Panc1 (cell line): ENCODE results near the gene IL22RA1. TPM values are rescaled to one million over a fixed set of nuclear protein-coding genes. Genes with fewer than 3 reads are reported as not detected.

Experiments
- ATAC-seq: fragments of 200-7000 bp; cut with Tn5 transposase; 2 replicates; pipeline ENCODE4 v1.9.1; 2020; ENCODE audit warnings: mild to moderate bottlenecking, moderate library complexity
- BruUV-seq: library from RNA; stranded (reverse); fragments of 400-500 nt; replicated peaks from 2 replicates; lab custom pipeline; 2021; lab: Mats Ljungman, UMichigan
- CTCF ChIA-PET: fragments of 300-600 bp; sonication (Branson Sonifier 250); formaldehyde crosslinking; loops from one replicate; lab custom pipeline; 2022; ENCODE audit warnings: antibody characterized with exemption; lab: Charles Lee
- POLR2A ChIA-PET: fragments of 300-600 bp; sonication (Branson Sonifier 250); formaldehyde crosslinking; loops from one replicate; lab custom pipeline; 2022; ENCODE audit warnings: antibody characterized with exemption; lab: Charles Lee
- DNase-seq: peaks from one replicate; pipeline ENCODE4 v3.0.0-alpha.2; 2010; ENCODE audit warnings: low read depth, low spot score
- H3K27ac ChIP-seq: 2 replicates; pipeline ENCODE4 v1.5.1; 2011; ENCODE audit warnings: mild to moderate bottlenecking, low read length, inconsistent platforms
- H3K27me3 ChIP-seq: fragments of 200-500 bp; sonication (Bioruptor generic); 2 replicates; pipeline ENCODE4 v1.6.0; 2014; ENCODE audit warnings: low read length, inconsistent platforms; ENCODE audit not compliant: control insufficient read depth, insufficient read depth
- H3K36me3 ChIP-seq: fragments of 200-500 bp; sonication (Bioruptor generic); 2 replicates; pipeline ENCODE4 v1.5.1; 2014; ENCODE audit warnings: inconsistent platforms, mild to moderate bottlenecking, low read length, moderate library complexity; ENCODE audit not compliant: control insufficient read depth, insufficient read depth
- H3K4me1 ChIP-seq: 2 replicates; pipeline ENCODE4 v1.5.1; 2011; ENCODE audit warnings: inconsistent platforms, mild to moderate bottlenecking, low read length, moderate library complexity; ENCODE audit not compliant: control insufficient read depth, insufficient read depth
- H3K4me3 ChIP-seq, 2 experiments: 2 replicates each; pipeline ENCODE4 v1.5.1; 2011 to 2012; ENCODE audit warnings: low read depth in 2 of 2, low read length in 2 of 2, mild to moderate bottlenecking in 2 of 2, inconsistent platforms in 1 of 2, moderate library complexity in 1 of 2
- H3K9me3 ChIP-seq: fragments of 200-500 bp; sonication (Bioruptor generic); 2 replicates; pipeline ENCODE4 v1.5.1; 2014; ENCODE audit warnings: low read depth, mild to moderate bottlenecking, inconsistent platforms, low read length, moderate library complexity; ENCODE audit not compliant: control insufficient read depth, insufficient read depth
- CTCF ChIP-seq: fragments of 450-650 bp; IDR thresholded peaks from 2 replicates; pipeline ENCODE4 v1.5.1; 2017; ENCODE audit warnings: mild to moderate bottlenecking
- POLR2AphosphoS5 ChIP-seq: IDR thresholded peaks from 2 replicates; pipeline ENCODE4 v1.6.1; 2012; ENCODE audit warnings: mild to moderate bottlenecking, low read depth, low read length, moderate library complexity
- REST ChIP-seq, 2 experiments: IDR thresholded peaks; 2 replicates each; pipeline ENCODE4 v1.6.1; 2011 to 2012; ENCODE audit warnings: low read depth in 2 of 2, control low read depth in 1 of 2, low read length in 1 of 2, mild to moderate bottlenecking in 1 of 2, moderate library complexity in 1 of 2; ENCODE audit not compliant: insufficient read depth in 1 of 2
- SIN3A ChIP-seq: IDR thresholded peaks from 2 replicates; pipeline ENCODE4 v1.6.1; 2012; ENCODE audit warnings: low read depth, mild to moderate bottlenecking, low read length, moderate library complexity, borderline replicate concordance; ENCODE audit not compliant: insufficient read depth
- TCF7L2 ChIP-seq: IDR thresholded peaks from 2 replicates; pipeline ENCODE4 v1.6.1; 2011; ENCODE audit warnings: mild to moderate bottlenecking, low read depth, low read length, inconsistent platforms
- in situ Hi-C: cut with HindIII; loops from 2 replicates; pipeline ENCODE4 v1.10.0; 2016; ENCODE audit warnings: low sequenced_read_pairs, low pct_unique_long_range_greater_than_20kb
- intact Hi-C: fragments of 100-400 bp; cut with micrococcal nuclease; formaldehyde crosslinking; loops from one replicate; pipeline ENCODE4 v1.10.0; 2022; ENCODE audit not compliant: unreplicated experiment
- total RNA-seq: library from RNA; stranded (reverse); gene quantifications from one replicate; pipeline ENCODE4 v1.2.1, GENCODE V29; 2021; ENCODE audit not compliant: unreplicated experiment

The IL22RA1 gene
- total RNA-seq, 1 experiment from 2014 or later: 1.1 TPM

- no peak for DNase-seq
- H3K27me3 ChIP-seq: no peaks in the 10 kb centered on the region
- in situ Hi-C loops (no loop called here), intact Hi-C loops (loop anchor here (5.0 kb wide), 3 partner anchors 38 to 318 kb away; partner anchors contain the start of gene MYOM3)
- ChIA-PET POLR2A (no interaction called here), CTCF (interaction anchor here (0.8 to 1.2 kb wide), 3 partner anchors 38 to 317 kb away, joined by 3 to 5 read pairs (median 3); no protein-coding TSS in a partner anchor)
- H3K9me3 ChIP-seq: no peaks in the 10 kb centered on the region
- ATAC-seq: no peak
- TF ChIP-seq REST (IDR thresholded peaks at IDR 0.05; ENCODE audit: insufficient read depth in 1 of 2, low read depth in 2 of 2, low read length in 1 of 2): no peak
- TF ChIP-seq SIN3A: no peak
- no peak for TF ChIP-seq TCF7L2
- TF ChIP-seq POLR2AphosphoS5: no peak
- no peak for TF ChIP-seq CTCF
- H3K4me3 ChIP-seq: no peak overlapping the region
- H3K36me3 ChIP-seq: no peaks in the 10 kb centered on the region
- BruUV-seq: no TSS peak
- H3K4me1 ChIP-seq: peaks cover 8% of the 10 kb centered on the region; the same call in 1 of the 2 replicates
- H3K27ac ChIP-seq: no peak overlapping the region
Observed at GRCh38 chr1:24074196-24074595, 68.7 kb downstream of the IL22RA1 start.

- no peaks in the 10 kb centered on the region for H3K9me3 ChIP-seq
- TF ChIP-seq TCF7L2 (no peak), SIN3A (no peak), POLR2AphosphoS5 (no peak), REST (IDR thresholded peaks at IDR 0.05; ENCODE audit: insufficient read depth in 1 of 2, low read depth in 2 of 2, low read length in 1 of 2) (no peak), CTCF (no peak)
- ChIA-PET CTCF (interaction anchor here (0.9 to 1.4 kb wide), 3 partner anchors 41 to 127 kb away, joined by 3 to 7 read pairs (median 6); no protein-coding TSS in a partner anchor), POLR2A (no interaction called here)
- no peaks in the 10 kb centered on the region for H3K36me3 ChIP-seq
- H3K27ac ChIP-seq: no peak overlapping the region
- H3K4me1 ChIP-seq: peaks cover 8% of the 10 kb centered on the region; the same call in 1 of the 2 replicates
- no peak overlapping the region for H3K4me3 ChIP-seq
- in situ Hi-C loops (no loop called here), intact Hi-C loops (loop anchor here (5.0 kb wide), 3 partner anchors 40 to 320 kb away; partner anchors contain the start of gene MYOM3)
- ATAC-seq: no peak
- no peak for DNase-seq
- H3K27me3 ChIP-seq: no peaks in the 10 kb centered on the region
- no TSS peak for BruUV-seq
Observed at GRCh38 chr1:24071941-24072340, 71.0 kb downstream of the IL22RA1 start.
